HTR-8/SVneo (cell line): Measurements from ENCODE around the gene SRM.
A peak's percentile ranks its signal among the peaks of the same experiment; 100 is the strongest.
"Not testable (repeated sequence)": the region's sequence is repeated elsewhere in the genome, so short reads cannot be mapped to it uniquely, and the experiment has no call there.

Experiments used
- DNase-seq: peaks from one replicate; pipeline ENCODE4 v3.0.0; 2011; ENCODE audit warnings: low spot score, mixed read lengths; ENCODE audit not compliant: insufficient read length
- FAIRE-seq: peaks from 2 replicates; lab custom pipeline; 2011; peaks lifted over from hg19 to GRCh38; lab: Jason Lieb, UNC

The SRM gene

DNA sequence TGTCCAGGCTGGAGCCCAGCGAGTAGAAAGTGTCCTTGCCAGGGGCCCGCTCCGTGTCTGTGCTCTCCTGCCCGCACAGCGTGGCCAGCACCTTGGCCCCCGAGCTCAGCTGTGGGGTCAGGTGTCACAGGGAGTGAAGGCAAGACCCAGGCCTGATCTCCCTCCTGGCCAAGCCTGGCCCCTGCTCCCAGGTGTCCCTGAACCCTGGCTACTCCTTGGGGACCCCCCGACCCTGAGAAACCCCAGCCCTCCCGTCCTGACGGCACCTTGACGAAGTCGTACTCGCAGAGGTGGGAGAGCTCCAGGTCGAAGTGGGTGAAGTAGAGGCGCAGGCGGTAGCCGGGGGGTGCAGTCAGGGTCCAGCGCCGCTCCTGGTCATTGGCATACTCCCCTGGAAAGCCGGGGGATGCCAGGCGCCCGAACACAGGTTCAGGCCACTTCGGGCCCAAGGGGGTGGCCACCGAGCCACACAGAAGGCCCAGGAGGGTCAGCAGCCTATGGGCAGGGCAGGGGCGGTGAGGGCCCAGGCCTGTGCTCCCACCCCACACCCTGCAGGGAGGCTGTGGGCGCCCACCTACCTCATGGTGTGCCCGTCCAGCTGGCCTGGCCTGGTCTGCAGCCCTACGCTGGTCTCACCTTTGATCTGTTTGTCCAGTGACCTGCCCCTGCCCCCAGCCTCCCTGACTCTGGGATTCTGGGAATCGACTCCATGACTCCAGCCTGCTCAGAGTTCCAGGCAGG lies 13.0 kb downstream of the SRM start, which contains the start of gene MASP2:
Gene MASP2 (minus strand): TSS at position 615 of the 741 bp plus-strand sequence. CDS start 32 bp downstream, at position 583.
- DNase-seq (no peak), FAIRE-seq (no peak)

DNA sequence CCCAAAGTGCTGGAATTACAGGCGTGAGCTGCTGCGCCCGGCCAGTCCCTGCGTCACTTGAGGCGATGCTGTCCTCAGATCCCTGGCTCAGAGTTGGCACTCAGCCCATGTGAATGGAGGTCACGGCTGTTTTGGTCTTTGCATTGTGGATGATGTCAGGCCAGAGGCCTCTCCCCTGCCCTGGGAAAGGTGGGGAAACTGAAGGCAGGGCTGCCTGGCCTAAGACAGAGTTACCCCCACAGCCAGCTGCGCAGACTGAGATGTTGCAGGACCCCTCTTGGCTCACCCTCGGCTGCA lies 13.6 kb downstream of the SRM start:
- FAIRE-seq (no peak), DNase-seq (no peak)

DNA sequence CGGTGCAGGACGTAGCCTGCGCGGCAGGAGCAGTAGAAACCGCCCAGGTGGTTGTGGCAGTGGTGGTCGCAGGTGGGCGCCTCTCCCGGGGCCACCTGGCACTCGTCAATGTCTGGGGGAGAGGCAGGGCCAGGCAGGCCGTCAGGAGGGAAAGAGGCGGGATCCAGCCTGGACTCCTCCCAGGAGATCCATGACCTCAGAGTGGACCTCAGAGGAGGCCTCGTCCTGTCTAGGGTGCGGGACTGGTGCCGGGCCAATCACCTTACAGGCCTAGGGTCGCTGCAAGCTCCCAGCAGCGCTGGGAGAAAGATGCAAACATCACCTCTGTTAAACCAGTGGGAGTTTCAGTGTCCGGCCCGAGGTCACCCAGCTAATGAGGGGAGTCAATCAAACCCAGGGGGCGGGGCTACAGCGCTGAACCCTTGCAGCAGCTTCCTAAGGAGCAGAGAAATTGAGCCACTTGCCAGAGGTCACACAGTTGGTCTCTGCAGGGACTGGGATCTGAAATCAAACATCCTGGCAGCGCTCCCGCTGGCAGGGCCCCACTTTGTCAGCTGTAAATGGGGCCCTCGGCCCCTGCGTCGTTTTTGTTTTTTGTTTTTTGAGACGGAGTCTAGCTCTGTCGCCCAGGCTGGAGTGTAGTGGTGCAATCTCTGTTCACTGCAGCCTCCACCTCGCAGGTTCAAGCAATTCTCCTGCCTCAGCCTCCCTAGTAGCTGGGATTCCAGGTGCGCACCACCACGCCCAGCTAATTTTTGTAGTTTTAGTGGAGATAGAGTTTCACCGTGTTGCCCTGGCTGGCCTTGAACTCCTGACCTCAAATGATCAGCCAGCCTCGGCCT lies 14.2 kb downstream of the SRM start:
- FAIRE-seq, result no peak
- no peak for DNase-seq

DNA sequence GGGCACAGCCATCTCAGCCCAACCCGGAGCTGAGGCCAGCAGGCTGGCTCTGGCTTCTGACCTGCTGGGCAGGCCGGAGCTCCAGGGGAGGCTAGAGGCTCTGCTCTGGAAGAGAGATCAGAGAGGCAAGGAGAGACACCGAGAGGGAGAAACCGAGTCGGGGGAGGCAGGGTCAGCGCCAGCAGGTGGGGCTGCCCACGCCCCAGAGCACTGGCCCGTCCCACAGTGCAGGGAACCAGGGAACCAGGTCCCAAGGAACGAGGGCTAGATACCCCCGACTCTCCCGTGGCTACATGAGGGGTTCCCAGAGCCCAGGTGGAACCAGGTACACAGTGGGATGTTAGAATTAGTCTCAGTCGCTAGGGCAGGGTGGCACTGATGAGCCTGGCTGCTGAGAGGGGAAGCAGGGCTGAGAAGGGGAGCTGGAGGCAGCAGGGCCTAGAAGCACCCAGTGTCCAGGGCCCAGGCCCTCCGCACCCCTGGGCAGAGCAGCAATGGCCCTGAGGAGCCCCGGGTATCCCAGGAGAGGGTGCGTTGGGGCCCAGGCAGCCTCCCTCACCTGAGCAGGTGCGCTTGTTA lies 14.9 kb downstream of the SRM start:
- DNase-seq, result no peak
- FAIRE-seq, result no peak

DNA sequence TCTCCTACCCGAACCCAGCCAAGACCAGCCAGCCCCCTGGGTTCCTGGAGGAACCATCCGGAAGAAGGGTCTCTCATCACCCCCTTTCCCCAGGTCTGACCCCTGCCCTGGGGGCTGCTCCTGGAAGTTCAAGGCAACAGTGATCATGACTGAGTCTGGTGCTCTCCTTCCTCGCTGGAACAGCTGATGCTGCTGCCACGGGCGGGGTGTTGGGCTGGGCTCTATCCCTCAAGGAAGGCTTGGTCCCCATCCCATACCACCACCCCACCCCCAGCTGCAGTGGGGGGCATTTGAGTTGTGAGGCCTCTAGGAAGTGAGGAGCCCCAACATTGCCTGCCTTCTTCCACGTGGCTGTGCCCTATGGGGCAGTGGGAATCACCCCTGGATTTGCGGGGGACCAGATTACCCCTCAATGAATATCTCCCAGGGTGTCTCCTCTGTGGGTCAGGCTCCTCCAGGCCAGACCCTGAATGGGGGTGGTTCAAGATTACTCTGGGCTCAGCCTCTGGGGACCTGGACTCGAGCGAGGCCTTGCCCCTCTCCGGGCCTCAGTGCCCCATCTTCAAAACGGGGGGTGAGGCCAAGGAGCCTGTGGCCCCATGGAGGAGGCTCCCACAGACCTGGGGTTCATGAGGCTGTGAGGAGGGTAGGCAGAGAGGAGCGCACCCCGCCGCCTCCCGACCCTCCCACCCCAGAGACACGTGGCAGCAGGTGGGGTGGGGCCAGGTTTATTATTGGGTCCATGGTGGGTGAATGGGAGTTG lies 15.6 kb downstream of the SRM start:
- FAIRE-seq, result no peak
- no peak for DNase-seq

DNA sequence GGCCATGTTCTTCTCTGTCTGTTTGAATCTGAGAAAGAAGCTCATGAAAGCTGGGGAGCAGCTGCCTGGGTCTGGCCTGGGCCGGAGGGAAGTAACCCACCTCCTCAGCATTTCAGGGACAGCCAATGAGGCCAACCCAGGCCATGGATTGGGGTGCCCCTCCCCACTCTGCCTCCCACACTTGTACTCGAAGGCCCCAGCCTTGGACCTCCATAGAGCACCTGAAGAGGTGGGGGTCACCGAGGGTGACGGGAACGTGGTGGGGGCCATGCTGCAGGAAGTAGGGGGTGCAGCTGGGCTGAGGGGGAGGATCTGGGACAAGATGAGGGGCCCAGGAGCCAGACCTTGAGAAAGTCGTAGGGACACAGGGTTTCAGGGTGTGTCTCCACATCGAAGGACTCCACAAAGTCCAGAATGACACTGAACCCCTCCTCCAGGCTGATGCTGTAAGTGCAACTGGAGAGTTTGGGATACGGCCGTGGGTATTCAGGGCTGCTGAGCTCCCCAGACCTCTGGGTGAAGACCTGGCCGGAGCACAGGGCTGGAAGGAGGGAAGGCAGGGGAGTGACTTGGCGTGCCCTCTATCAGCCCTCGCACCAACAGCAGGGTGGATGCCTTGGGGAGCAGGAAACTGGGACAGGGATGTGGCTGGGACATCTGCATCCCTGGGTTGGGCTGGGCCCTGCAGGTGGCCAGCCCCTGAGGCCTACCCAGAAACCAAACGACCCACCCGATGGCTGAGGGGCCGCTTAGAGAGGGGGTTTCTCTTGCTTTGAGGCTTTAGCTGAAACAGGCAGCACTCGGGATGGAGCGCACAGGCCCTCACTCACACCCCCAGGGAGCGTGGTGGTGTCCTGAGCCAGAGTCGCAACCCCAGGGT lies 16.6 kb downstream of the SRM start:
- FAIRE-seq (no peak), DNase-seq (no peak)

DNA sequence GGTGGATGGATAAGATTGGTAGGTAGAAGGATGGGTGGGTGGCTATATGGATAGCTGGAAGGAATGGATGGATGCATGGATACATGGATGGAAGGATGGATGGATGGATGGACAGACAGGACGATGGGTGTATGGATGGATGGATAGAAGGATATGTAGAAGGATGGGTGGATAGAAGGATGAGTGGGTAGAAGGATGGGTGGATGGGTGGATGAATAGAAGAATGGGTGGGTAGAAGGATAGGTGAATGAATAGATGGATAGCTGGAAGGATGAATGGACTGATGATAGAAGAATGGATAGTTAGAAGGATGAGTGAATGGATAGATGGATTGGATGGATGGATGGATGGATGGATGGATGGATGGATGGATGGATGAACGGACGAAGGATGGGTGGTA lies 17.8 kb downstream of the SRM start:
- FAIRE-seq (no peak), DNase-seq (no peak)

DNA sequence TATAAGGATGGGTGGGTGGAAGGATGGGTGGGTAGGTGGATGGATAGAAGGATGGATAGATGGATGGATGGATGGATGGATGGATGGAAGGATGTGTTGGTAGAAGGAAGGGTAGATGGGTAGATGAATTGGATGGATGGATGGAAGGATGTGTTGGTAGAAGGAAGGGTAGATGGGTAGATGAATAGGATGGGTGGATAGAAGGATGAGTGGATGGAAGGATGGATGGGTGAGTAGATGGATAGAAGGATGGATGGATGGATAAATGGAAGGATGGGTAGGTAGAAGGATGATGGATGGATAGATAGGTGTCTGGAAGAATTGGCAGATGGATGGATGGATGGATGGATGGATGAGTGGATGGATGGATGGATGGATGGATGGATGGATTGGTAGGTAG lies 18.8 kb downstream of the SRM start:
- FAIRE-seq (no peak), DNase-seq (no peak)

DNA sequence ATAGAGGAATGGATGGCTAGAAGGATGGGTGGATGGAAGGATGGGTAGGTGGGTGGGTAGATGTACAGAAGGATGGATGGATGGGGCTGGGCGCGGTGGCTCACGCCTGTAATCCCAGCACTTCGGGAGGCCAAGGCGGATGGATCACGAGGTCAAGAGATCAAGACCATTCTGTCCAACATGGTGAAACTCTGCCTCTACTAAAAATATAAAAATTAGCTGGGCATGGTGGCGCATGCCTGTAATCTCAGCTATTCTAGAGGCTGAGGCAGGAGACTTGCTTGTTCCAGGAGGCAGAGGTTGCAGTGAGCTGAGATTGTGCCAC lies 19.8 kb downstream of the SRM start:
- not testable (repeated sequence) for DNase-seq, FAIRE-seq

DNA sequence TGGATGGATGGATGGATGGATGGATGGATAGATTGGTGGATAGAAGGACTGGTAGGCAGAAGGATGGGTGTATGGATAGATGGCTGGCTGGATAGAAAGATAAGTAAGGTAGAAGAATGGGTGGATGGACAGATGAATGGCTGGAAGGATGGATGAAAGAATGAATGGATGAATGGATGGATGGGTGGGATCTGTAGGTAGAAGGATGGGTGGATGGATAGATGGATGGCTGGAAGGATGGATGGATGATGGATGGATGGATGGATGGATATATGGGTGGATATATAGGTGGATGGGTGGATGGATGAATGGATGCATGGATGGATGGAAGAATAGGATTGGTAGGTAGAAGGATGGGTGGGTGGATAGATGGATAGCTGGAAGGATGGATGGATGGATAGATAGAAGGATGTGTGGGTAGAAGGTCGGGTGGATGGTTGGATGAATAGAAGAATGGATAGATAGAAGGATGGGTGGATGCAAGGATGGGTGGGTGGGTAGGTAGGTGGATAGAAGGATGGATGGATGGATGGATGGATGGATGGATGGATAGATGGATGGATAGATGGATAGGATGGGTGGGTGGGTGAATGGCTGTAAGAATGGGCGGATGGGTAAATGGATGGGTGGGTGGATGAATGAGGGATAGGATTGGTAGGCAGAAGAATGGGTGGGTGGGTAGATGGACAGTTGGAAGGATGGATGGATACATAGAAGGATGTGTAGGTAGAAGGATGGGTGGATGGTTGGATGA lies 20.3 kb downstream of the SRM start:
- FAIRE-seq (no peak), DNase-seq (no peak)

DNA sequence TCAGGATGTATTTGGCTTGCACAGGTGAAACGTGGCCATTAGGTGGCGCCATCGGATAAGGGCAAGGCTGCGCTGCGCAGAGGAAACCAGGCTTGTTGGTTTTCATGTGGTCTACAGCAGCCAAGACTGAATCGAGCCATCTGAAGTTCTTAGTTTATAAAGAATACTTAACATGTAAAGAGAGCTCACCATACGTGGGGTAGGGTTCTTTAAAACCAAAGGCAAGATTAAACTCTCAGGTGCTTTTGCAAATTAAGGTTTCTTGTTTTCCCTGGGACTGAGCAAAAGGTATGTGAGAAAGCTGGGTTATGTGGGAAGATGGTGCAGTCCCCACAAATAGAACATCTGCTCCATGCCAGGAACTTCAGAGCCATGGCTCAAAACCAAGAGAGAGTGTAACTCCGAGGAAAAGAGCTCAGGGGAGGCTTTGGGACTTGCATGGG lies 22.1 kb downstream of the SRM start:
- DNase-seq (peak; percentile 83), FAIRE-seq (no peak)

DNA sequence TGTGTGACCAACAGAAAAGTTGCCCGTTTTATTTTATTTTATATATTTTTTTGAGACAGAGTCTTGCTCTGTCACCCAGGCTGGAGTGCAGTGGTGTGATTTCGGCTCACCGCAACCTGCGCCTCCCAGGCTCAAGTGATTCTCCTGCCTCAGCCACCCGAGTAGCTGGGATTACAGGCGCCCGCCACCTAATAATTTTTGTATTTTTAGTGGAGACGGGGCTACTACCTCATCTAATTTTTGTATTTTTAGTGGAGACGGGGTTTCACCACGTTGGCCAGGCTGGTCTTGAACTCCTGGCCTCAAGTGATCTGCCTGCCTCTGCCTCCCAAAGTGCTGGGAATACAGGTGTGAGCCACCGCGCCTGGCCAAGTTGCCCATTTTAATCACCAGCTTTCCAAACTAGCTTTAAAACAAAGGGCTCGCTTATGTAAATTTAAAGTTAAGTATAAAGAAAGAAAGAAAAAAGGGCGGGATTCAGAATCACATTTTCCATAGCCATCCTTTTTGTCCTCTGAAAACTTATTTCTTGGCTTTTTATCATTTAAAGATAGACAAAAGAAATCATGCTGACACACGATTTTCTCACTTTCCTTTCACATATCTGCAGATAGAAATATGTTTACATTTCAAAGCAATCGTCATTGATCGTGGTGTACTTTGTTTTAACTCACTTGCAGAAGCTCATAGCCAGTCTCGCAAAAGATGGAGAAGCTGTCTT lies 22.6 kb downstream of the SRM start:
- FAIRE-seq, result peak; percentile 89
- not testable (repeated sequence) for DNase-seq

DNA sequence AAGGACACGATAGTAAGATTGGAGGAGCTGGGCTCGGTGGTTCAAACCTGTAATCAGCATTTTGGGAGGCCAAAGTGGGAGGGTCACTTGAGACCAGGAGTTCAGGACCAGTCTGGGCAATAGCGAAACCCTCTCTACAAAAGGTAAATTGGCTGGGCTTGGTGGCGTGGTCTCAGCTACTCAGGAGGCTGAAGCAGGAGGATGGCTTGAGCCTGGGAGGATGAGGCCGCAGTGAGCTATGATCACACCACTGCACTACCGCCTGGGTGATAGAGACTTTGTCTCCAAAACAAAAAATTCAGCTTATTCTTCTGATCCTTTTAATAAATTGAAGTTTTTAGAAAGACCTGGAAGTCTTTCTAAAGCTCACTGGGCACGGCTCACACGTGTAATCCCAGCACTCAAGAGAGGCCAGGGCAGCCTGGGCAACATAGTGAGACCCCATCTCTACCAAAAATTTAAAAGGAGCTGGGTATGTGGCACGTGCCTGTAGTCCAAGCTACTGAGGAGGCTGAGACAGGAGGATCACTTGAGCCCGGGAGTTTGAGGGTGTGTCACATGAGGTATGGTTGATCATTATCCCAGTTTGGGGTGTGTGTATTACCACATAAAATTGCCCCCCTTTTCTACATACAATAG lies 28.1 kb downstream of the SRM start:
- FAIRE-seq (no peak), DNase-seq (no peak)

DNA sequence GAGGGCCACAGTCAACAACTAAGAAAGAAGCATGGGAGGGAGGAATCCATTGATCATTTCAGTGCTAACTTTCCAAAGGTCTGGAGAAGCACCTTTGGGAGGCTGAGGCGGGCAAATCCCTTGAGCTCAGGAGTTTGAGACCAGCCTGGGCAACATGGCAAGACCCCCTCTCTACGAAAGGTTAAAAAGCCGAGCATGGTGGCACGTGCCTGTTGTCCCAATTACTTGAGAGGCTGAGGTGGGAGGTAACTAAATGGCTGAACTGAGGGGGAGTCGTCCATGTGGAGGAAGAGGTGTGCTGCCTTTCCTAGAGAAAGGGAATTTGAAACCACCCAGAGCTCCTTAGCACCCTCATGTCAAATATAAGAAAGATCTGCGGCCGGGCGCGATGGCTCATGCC lies 29.0 kb downstream of the SRM start:
- FAIRE-seq, result no peak
- DNase-seq, result no peak

DNA sequence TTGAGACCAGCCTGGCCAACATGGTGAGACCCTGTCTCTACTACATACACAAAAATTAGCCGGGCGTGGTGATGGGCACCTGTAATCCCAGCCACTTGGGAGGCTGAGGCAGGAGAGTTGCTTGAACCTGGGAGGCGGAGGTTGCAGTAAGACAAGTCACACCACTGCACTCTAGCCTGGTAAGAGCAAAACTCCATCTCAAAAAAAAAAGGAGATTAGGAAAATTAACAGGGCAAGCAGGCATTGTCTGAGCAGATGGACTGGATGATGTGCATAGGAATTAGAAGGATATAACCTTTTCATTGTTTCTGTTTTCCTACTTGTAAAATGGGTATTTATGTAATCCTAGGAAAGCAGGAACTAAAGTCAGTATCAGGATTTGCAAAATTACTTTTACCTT lies 31.8 kb downstream of the SRM start:
- no peak for FAIRE-seq

DNA sequence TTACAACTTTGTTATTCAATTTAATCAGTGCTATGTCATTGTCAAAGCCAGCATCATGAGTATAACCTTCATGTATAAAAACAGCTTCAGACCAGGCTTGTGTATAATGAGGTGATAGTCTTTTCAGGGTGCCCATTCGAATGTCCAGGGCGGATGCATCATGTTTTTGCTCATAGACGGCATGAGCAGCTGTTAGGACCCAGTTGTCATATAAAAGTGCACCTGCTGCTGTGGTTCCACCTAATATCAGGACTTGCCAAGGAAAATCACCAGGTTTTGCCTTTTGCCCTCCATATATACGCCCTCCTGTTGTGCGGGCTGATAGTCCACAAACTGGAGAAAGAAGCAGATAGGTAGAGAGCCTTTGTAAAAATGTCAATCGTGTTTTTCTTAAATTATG lies 32.5 kb downstream of the SRM start:
- DNase-seq (no peak), FAIRE-seq (no peak)

More for the DNA sequence above, 31.8 kb downstream of the SRM start:
- no peak for DNase-seq

DNA sequence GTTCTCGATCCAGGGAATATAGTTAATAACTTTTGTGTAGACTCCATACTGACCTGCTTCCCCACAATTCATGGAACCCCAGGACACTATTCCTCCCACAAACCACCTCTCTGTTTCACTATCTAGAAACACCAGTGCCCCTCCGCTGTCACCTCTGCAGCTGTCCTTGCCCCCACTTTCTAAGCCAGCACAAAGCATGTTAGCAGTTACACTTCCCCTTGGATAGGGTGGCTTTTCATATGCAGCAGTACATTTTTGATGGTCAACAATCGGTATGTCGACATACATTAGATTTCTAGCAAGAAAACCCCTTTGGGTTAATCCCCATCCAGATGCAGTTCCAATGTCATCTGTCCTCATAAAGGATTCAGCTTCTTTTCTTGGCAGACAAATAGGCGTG lies 32.9 kb downstream of the SRM start:
- FAIRE-seq (no peak), DNase-seq (no peak)

DNA sequence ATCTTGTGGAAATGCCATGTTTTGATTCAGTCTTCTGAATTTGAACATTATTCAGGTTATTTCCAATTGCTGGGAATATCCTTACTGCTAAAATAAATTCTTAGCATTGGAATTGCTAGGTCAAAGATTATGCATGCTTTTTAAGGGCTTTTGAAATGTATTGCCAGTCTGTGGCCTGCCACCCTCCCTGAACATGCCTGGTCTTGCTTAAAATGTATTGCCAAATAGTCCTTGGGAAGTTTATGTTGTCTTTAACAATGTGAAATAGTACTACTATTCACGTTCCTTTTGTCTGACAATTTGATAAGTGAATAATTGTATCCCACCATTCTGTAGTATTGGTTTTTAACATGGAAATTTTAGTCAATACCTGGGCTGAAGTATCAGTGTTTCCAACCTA lies 33.8 kb downstream of the SRM start:
- DNase-seq (no peak), FAIRE-seq (no peak)
